Effector memory CD8-positive, alpha-beta T cell (primary cell): Measurements from ENCODE around the gene SLCO3A1.

Source experiments
- ATAC-seq: fragments of 150-1000 bp; cut with Tn5 transposase; replicated peaks from 2 replicates; pipeline ENCODE4 v1.10.0; 2021; ENCODE audit warnings: mild to moderate bottlenecking, moderate library complexity
- DNase-seq, 3 experiments: peaks; one replicate each; pipeline ENCODE4 v3.0.0; 2021
- H3K27ac Mint-ChIP-seq, 2 donors: one replicate each; pipeline ENCODE4 v1.8.0; 2022; ENCODE audit warnings: mild to moderate bottlenecking in 2 of 2, mixed read lengths in 2 of 2, moderate library complexity in 2 of 2
- H3K27me3 Mint-ChIP-seq, 2 donors: one replicate each; pipeline ENCODE4 v1.8.0; 2022; ENCODE audit warnings: mixed read lengths in 2 of 2
- H3K36me3 Mint-ChIP-seq: one replicate; pipeline ENCODE4 v1.8.0; 2022; ENCODE audit warnings: mild to moderate bottlenecking, moderate library complexity, mixed read lengths; ENCODE audit not compliant: insufficient read depth
- H3K4me1 Mint-ChIP-seq, 2 donors: one replicate each; pipeline ENCODE4 v1.8.0; 2022; ENCODE audit warnings: low read depth in 2 of 2, mixed read lengths in 2 of 2
- H3K4me3 Mint-ChIP-seq, 2 donors: one replicate each; pipeline ENCODE4 v1.8.0; 2022; ENCODE audit warnings: mild to moderate bottlenecking in 2 of 2, mixed read lengths in 2 of 2, moderate library complexity in 2 of 2
- H3K9me3 Mint-ChIP-seq, 2 donors: one replicate each; pipeline ENCODE4 v1.8.0; 2022; ENCODE audit warnings: mixed read lengths in 2 of 2

SLCO3A1 gene

GRCh38 chr15:91965501-91966193 lies 112.1 kb downstream of the SLCO3A1 start:
- Mint-ChIP-seq H3K27me3 (no peaks in the 10 kb centered on the region), H3K9me3 (peaks cover 0 to 2% of the 10 kb centered on the region in 2 donors), H3K4me1 (peaks cover 44 to 59% of the 10 kb centered on the region in 2 donors), H3K4me3 (no peak overlapping the region), H3K27ac (peak overlapping the region in 1 of 2 donors; percentile 35), H3K36me3 (no peaks in the 10 kb centered on the region)
- DNase-seq (no peak), ATAC-seq (no peak)

- no peaks in the 10 kb centered on the region for H3K27me3 Mint-ChIP-seq
- no peaks in the 10 kb centered on the region for H3K36me3 Mint-ChIP-seq
- peaks cover 47 to 59% of the 10 kb centered on the region in 2 donors for H3K4me1 Mint-ChIP-seq
- peaks cover 0 to 2% of the 10 kb centered on the region in 2 donors for H3K9me3 Mint-ChIP-seq
- ATAC-seq (no peak), DNase-seq (no peak)
- H3K4me3 Mint-ChIP-seq = no peak overlapping the region
- no peak overlapping the region for H3K27ac Mint-ChIP-seq
These were observed 112.7 kb downstream of the SLCO3A1 start for GRCh38 chr15:91966194-91966552.

- H3K36me3 Mint-ChIP-seq = peaks cover 3% of the 10 kb centered on the region
- no peak overlapping the region for H3K4me3 Mint-ChIP-seq
- DNase-seq (no peak), ATAC-seq (no peak)
- H3K9me3 Mint-ChIP-seq = peaks cover 0 to 2% of the 10 kb centered on the region in 2 donors
- peaks cover 46 to 62% of the 10 kb centered on the region in 2 donors for H3K4me1 Mint-ChIP-seq
- no peaks in the 10 kb centered on the region for H3K27me3 Mint-ChIP-seq
- peak overlapping the region in 1 of 2 donors; percentile 20 for H3K27ac Mint-ChIP-seq
These were observed 114.6 kb downstream of the SLCO3A1 start for GRCh38 chr15:91967935-91968606.

DNA sequence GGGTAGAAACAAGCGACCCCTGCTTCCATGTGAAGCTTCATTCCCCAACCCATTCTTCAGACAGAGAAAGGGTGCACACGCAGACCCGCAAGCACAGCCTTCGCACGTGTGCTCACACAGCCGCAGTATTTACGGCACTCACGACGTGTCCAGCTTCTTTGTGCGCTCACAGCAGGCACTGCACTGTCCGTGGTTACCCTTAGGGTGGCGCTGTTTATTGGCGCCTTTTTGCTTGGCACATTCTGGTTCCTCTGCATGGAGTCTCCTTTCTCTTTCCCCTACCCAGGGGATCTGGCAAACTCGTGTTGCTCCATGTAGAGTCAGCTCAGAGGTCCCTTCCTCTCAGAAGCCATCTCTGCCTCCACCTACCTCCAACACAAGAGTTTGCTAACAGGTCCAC lies 115.1 kb downstream of the SLCO3A1 start:
- H3K27ac Mint-ChIP-seq = no peak overlapping the region
- H3K9me3 Mint-ChIP-seq = peaks cover 0 to under 1% of the 10 kb centered on the region in 2 donors
- peaks cover 3% of the 10 kb centered on the region for H3K36me3 Mint-ChIP-seq
- no peaks in the 10 kb centered on the region for H3K27me3 Mint-ChIP-seq
- DNase-seq (no peak), ATAC-seq (no peak)
- peaks cover 48 to 64% of the 10 kb centered on the region in 2 donors for H3K4me1 Mint-ChIP-seq
- H3K4me3 Mint-ChIP-seq = no peak overlapping the region

GRCh38 chr15:91970142-91970541 lies 116.6 kb downstream of the SLCO3A1 start:
- H3K27ac Mint-ChIP-seq = peak overlapping the region in 1 of 2 donors; percentile 62
- no peaks in the 10 kb centered on the region for H3K9me3 Mint-ChIP-seq
- H3K36me3 Mint-ChIP-seq = peaks cover 3% of the 10 kb centered on the region
- no peak overlapping the region for H3K4me3 Mint-ChIP-seq
- DNase-seq (no peak), ATAC-seq (no peak)
- H3K27me3 Mint-ChIP-seq = no peaks in the 10 kb centered on the region
- H3K4me1 Mint-ChIP-seq = peaks cover 41 to 62% of the 10 kb centered on the region in 2 donors

- Mint-ChIP-seq H3K36me3 (peaks cover 3% of the 10 kb centered on the region), H3K9me3 (no peaks in the 10 kb centered on the region), H3K4me1 (peaks cover 30 to 55% of the 10 kb centered on the region in 2 donors), H3K27me3 (no peaks in the 10 kb centered on the region), H3K4me3 (no peak overlapping the region), H3K27ac (peak overlapping the region in 1 of 2 donors; percentile 41)
- DNase-seq (no peak), ATAC-seq (no peak)
These were observed 120.0 kb downstream of the SLCO3A1 start for GRCh38 chr15:91973481-91973880.

GRCh38 chr15:91974321-91974720 lies 120.8 kb downstream of the SLCO3A1 start:
- H3K27me3 Mint-ChIP-seq = no peaks in the 10 kb centered on the region
- no peak for DNase-seq
- no peak overlapping the region for H3K27ac Mint-ChIP-seq
- no peak overlapping the region for H3K4me3 Mint-ChIP-seq
- no peak for ATAC-seq
- peaks cover 3% of the 10 kb centered on the region for H3K36me3 Mint-ChIP-seq
- peaks cover 30 to 51% of the 10 kb centered on the region in 2 donors for H3K4me1 Mint-ChIP-seq
- H3K9me3 Mint-ChIP-seq = no peaks in the 10 kb centered on the region

GRCh38 chr15:91975241-91975978 lies 121.9 kb downstream of the SLCO3A1 start:
- Mint-ChIP-seq H3K9me3 (no peaks in the 10 kb centered on the region), H3K4me1 (peaks cover 31 to 52% of the 10 kb centered on the region in 2 donors), H3K27ac (no peak overlapping the region), H3K27me3 (no peaks in the 10 kb centered on the region), H3K36me3 (peaks cover 3% of the 10 kb centered on the region), H3K4me3 (no peak overlapping the region)
- no peak for ATAC-seq
- DNase-seq = no peak

DNA sequence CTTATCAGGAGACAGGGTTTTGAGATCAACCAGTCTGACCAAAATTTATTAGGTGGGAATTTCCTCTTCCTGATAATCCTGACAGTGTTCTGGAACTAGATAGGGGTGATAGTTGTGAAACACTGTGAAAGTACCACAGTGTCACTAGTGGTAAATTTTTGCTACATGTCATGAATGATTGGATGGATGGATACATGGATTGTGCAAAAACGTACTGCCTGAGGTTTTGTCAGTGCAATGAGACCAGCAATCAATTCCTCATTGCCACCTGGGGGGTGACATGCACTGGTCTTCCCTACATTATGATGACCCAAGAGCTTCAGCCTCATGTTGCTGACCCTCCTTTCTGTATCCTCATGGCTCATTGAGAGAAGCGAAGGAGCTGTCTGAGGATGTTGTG lies 123.5 kb downstream of the SLCO3A1 start:
- Mint-ChIP-seq H3K27ac (no peak overlapping the region), H3K4me3 (no peak overlapping the region), H3K36me3 (no peaks in the 10 kb centered on the region), H3K27me3 (no peaks in the 10 kb centered on the region), H3K4me1 (peaks cover 29 to 49% of the 10 kb centered on the region in 2 donors), H3K9me3 (no peaks in the 10 kb centered on the region)
- DNase-seq (no peak), ATAC-seq (no peak)

DNA sequence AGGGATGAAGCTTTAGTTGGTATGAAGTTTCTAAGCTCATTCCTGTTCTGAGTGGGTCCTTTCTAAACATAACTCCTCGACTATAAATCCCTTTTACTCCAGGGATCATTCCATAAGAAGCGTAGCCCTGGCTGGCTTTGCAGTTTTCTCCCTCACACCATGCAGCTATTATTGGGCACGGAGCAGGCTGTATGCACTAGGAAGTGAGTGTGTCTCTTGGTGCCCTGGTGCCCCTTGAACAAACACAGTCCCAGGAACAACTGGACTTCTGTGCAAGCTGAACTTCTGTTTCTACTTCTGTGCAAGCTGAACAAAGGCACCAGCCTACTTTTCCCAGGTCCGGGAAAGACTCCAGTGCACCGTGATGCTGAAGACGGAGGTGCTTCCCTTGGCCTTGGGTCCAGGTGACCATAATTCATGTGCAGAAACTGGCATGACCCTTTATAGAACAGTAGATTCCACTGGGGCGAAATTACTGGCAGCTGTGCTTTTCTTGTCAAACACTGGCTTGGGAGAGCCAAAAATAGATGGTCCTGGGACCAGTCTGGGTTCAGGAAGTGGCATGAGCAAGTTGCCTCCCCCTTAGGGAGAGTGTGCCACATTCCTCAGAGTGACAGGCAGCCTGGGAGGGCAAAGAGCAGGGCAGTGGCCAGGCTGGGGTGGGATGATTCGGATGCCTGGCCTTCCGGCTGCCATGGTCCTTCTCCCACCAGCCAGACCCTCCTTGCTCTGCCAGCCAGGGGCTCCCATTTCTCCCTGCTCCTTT lies 127.2 kb downstream of the SLCO3A1 start:
- no peak overlapping the region for H3K27ac Mint-ChIP-seq
- no peaks in the 10 kb centered on the region for H3K9me3 Mint-ChIP-seq
- no peaks in the 10 kb centered on the region for H3K36me3 Mint-ChIP-seq
- H3K27me3 Mint-ChIP-seq = no peaks in the 10 kb centered on the region
- ATAC-seq (no peak), DNase-seq (no peak)
- H3K4me1 Mint-ChIP-seq = peaks cover 35 to 41% of the 10 kb centered on the region in 2 donors
- H3K4me3 Mint-ChIP-seq = no peak overlapping the region

- H3K36me3 Mint-ChIP-seq = no peaks in the 10 kb centered on the region
- no peak overlapping the region for H3K27ac Mint-ChIP-seq
- no peaks in the 10 kb centered on the region for H3K9me3 Mint-ChIP-seq
- H3K4me3 Mint-ChIP-seq = no peak overlapping the region
- peaks cover 36 to 48% of the 10 kb centered on the region in 2 donors for H3K4me1 Mint-ChIP-seq
- DNase-seq (no peak), ATAC-seq (no peak)
- no peaks in the 10 kb centered on the region for H3K27me3 Mint-ChIP-seq
These were observed 128.6 kb downstream of the SLCO3A1 start for GRCh38 chr15:91981821-91982800.

GRCh38 chr15:91983729-91984340 lies 130.3 kb downstream of the SLCO3A1 start:
- H3K27ac Mint-ChIP-seq = no peak overlapping the region
- no peaks in the 10 kb centered on the region for H3K36me3 Mint-ChIP-seq
- H3K9me3 Mint-ChIP-seq = no peaks in the 10 kb centered on the region
- no peaks in the 10 kb centered on the region for H3K27me3 Mint-ChIP-seq
- H3K4me1 Mint-ChIP-seq = peaks cover 37 to 50% of the 10 kb centered on the region in 2 donors
- ATAC-seq = no peak
- DNase-seq = no peak
- no peak overlapping the region for H3K4me3 Mint-ChIP-seq
